ENCODE measurements around the gene KSR2. TPM values are rescaled to one million over a fixed set of nuclear protein-coding genes. Genes with fewer than 3 reads are reported as not detected.

Gene KSR2
- total RNA-seq, 4 donors from 2014 or later = 0.32 to 7.0 (median 0.60) TPM

DNA sequence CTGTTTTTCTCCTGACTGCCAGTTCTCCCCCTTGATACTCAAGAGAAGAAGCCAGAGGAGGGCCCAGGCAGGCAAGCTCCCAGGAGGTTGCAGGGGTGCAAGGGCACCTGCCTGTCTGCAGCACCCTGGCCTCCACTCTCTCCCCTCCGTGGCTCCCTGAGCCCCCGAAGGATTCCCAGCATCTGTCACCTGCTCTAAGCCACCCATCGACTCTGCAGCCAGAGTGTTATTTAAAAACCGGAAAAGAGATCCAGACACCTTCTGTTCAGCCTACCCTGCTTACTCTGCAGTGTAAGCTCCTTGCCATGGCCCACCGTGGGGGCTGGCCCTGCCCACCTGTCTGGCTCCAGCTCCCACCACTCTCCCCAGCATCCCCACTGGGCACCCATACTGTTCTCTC is 121.4 kb downstream of the KSR2 start:
- H3K27ac ChIP-seq = no peak overlapping the region
- TF ChIP-seq, protein P1, sequence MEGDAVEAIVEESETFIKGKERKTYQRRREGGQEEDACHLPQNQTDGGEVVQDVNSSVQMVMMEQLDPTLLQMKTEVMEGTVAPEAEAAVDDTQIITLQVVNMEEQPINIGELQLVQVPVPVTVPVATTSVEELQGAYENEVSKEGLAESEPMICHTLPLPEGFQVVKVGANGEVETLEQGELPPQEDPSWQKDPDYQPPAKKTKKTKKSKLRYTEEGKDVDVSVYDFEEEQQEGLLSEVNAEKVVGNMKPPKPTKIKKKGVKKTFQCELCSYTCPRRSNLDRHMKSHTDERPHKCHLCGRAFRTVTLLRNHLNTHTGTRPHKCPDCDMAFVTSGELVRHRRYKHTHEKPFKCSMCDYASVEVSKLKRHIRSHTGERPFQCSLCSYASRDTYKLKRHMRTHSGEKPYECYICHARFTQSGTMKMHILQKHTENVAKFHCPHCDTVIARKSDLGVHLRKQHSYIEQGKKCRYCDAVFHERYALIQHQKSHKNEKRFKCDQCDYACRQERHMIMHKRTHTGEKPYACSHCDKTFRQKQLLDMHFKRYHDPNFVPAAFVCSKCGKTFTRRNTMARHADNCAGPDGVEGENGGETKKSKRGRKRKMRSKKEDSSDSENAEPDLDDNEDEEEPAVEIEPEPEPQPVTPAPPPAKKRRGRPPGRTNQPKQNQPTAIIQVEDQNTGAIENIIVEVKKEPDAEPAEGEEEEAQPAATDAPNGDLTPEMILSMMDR (IDR thresholded peaks at IDR 0.05) = no peak
- TF ChIP-seq POLR2A (IDR thresholded peaks at IDR 0.05) (no peak), EP300 (IDR thresholded peaks at IDR 0.05; ENCODE audit: low read depth) (no peak)
- no peaks in the 10 kb centered on the region for H3K36me3 ChIP-seq
- H3K27me3 ChIP-seq = no peaks in the 10 kb centered on the region
- in situ Hi-C loops (cut with MboI; ENCODE audit: low pct_ligation_motif_present in 1 of 4, low pct_unique_long_range_greater_than_20kb in 1 of 4, low sequenced_read_pairs in 3 of 4) (loop anchor here (25.0 kb wide), 4 partner anchors 260 to 635 kb away; partner anchors contain the start of gene NOS1 (in 1 of the 4)), intact Hi-C loops (cut with DNase I; ENCODE audit: low total_unique reads) (no loop called here)
- 44 to 68% methylated on average over 3 to 5 of the region's 5 CpGs for WGBS, 2 donors (ENCODE audit: low coverage in 1 of 2)
- H3K9me3 ChIP-seq = no peaks in the 10 kb centered on the region
- H3K4me1 ChIP-seq = no peaks in the 10 kb centered on the region
- H3K4me3 ChIP-seq = no peak overlapping the region
- no peak for DNase-seq

DNA sequence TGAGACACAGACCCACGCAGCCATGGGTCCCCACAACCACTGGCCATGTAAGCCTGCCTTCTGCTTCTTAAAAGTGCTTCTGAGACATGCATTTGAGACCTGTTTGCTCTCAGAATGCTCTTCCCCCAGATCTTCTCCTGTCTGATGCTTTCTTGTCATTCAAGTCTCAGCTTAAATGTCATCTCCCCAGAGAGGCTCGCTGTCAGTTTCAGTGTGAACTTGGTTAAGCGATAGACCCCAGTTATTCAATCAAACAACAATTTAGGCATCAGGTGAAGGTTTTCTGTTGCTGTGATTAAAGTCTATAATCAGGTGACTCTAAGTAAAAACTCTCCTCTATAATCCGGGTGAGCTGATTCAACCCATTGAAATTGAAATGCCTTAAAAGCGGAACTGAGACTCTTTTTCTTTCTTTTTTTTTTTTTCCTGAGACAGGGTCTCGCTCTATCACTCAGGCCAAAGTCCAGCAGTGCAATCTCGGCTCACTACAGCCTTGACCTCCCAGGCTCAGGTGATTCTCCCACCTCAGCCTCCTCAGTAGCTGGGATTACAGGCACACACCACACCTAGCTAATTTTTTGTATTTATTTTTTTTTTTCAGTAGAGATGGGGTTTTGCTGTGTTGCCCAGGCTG is 123.4 kb downstream of the KSR2 start:
- no peaks in the 10 kb centered on the region for H3K4me1 ChIP-seq
- H3K27me3 ChIP-seq = no peaks in the 10 kb centered on the region
- intact Hi-C loops (cut with DNase I; ENCODE audit: low total_unique reads) = no loop called here
- WGBS, 2 donors (ENCODE audit: low coverage in 1 of 2) = 76% methylated on average over 3 to 7 of the region's 7 CpGs
- TF ChIP-seq, protein P1 (IDR thresholded peaks at IDR 0.05) = no peak
- TF ChIP-seq POLR2AphosphoS5 (IDR thresholded peaks at IDR 0.05) (no peak), POLR2A (IDR thresholded peaks at IDR 0.05) (no peak), EP300 (IDR thresholded peaks at IDR 0.05; ENCODE audit: low read depth) (no peak)
- DNase-seq = no peak
- H3K9me3 ChIP-seq = no peaks in the 10 kb centered on the region
- H3K36me3 ChIP-seq = no peaks in the 10 kb centered on the region
- H3K27ac ChIP-seq = no peak overlapping the region
- no peak overlapping the region for H3K4me3 ChIP-seq
- in situ Hi-C loops (cut with MboI; ENCODE audit: low pct_ligation_motif_present in 1 of 4, low pct_unique_long_range_greater_than_20kb in 1 of 4, low sequenced_read_pairs in 3 of 4) = loop anchor here (25.0 kb wide), 4 partner anchors 258 to 633 kb away; partner anchors contain the start of gene NOS1 (in 1 of the 4)

GRCh38 chr12:117844114-117844830 is 124.5 kb downstream of the KSR2 start:
- intact Hi-C loops (cut with DNase I; ENCODE audit: low total_unique reads) (no loop called here), in situ Hi-C loops (cut with MboI; ENCODE audit: low pct_ligation_motif_present in 1 of 4, low pct_unique_long_range_greater_than_20kb in 1 of 4, low sequenced_read_pairs in 3 of 4) (loop anchor here (25.0 kb wide), 4 partner anchors 257 to 632 kb away; partner anchors contain the start of gene NOS1 (in 1 of the 4))
- Histone ChIP-seq H3K4me3 (no peak overlapping the region), H3K36me3 (no peaks in the 10 kb centered on the region), H3K4me1 (no peaks in the 10 kb centered on the region), H3K9me3 (no peaks in the 10 kb centered on the region), H3K27ac (no peak overlapping the region), H3K27me3 (no peaks in the 10 kb centered on the region)
- TF ChIP-seq, protein P1 (IDR thresholded peaks at IDR 0.05) = no peak
- TF ChIP-seq POLR2AphosphoS5 (IDR thresholded peaks at IDR 0.05) (no peak), POLR2A (IDR thresholded peaks at IDR 0.05) (no peak), EP300 (IDR thresholded peaks at IDR 0.05; ENCODE audit: low read depth) (no peak)
- no peak for DNase-seq
- 83 to 84% methylated on average over 1 of the region's 1 CpG for WGBS, 2 donors (ENCODE audit: low coverage in 1 of 2)

DNA sequence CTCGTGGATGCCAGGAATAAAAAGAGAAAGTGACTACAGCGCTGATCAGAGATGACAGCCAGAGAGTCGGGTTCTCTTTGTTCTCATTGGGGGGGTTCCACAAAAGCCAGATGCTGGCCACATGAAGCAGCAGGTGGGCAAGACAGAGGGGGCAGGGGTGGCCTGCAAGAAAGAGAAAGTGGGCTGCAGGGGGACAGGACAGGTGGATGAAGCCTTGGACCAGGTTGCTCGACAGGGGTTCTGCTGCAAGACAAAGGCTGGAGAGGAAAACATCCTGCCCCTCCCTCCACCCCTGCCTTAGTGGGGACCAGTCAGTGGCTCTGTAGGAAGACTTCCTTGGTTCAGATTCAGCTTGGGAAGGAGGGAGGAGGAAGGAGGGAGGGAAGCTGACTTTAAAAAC is 126.2 kb downstream of the KSR2 start:
- 61 to 70% methylated on average over 2 to 4 of the region's 4 CpGs for WGBS, 2 donors (ENCODE audit: low coverage in 1 of 2)
- TF ChIP-seq EP300 (IDR thresholded peaks at IDR 0.05; ENCODE audit: low read depth) (no peak), POLR2A (IDR thresholded peaks at IDR 0.05) (no peak), POLR2AphosphoS5 (IDR thresholded peaks at IDR 0.05) (no peak)
- TF ChIP-seq, protein P1 (IDR thresholded peaks at IDR 0.05) = no peak
- H3K9me3 ChIP-seq = no peaks in the 10 kb centered on the region
- DNase-seq = no peak
- H3K4me3 ChIP-seq = no peak overlapping the region
- H3K27ac ChIP-seq = no peak overlapping the region
- in situ Hi-C loops (cut with MboI; ENCODE audit: low pct_ligation_motif_present in 1 of 4, low pct_unique_long_range_greater_than_20kb in 1 of 4, low sequenced_read_pairs in 3 of 4) = loop anchor here (25.0 kb wide), 4 partner anchors 255 to 630 kb away; partner anchors contain the start of gene NOS1 (in 1 of the 4)
- H3K36me3 ChIP-seq = no peaks in the 10 kb centered on the region
- H3K4me1 ChIP-seq = no peaks in the 10 kb centered on the region
- intact Hi-C loops (cut with DNase I; ENCODE audit: low total_unique reads) = no loop called here
- no peaks in the 10 kb centered on the region for H3K27me3 ChIP-seq
